Measurements from ENCODE around the gene RASSF4.

Gene RASSF4

DNA sequence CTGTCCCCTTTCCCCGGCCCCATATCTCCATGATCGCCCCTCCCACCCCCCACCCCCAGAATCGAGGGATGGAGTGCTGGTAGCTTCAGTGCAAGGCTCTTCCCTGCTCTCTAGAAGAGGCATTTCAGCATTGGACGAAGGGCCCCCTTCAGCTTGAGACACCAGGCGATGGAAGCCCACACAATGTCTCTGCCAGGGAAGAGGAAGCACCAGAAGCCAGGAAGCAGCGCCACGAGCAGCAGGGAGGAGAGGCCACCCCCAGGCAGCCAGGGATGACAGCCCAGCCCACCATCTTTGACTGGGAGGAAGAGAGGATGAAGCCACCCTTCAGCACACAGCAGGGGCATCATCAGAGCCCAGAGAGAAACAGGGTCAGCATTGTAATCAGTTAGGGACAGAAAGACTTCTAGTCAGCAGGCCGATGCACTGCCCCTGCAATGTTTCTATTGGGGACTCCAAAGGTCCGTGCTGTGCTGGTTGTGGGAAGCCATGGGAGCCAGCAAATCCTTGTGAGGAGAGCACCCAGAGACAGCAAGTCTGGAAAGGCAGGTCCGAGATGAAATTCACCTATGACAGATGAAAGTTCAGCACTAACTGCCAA is 32.8 kb upstream of the RASSF4 start:
- Histone ChIP-seq H3K4me3 (ENCODE audit: low read length in 2 of 2) (no peak overlapping the region), H3K9me3 (ENCODE audit: control insufficient read depth in 2 of 2, low read length in 2 of 2) (no peaks in the 10 kb centered on the region), H3K27ac (ENCODE audit: low read depth in 2 of 2, low read length in 2 of 2) (no peak overlapping the region), H3K36me3 (ENCODE audit: control insufficient read depth in 2 of 2, insufficient read depth in 2 of 2, low read length in 2 of 2) (no peaks in the 10 kb centered on the region), H3K4me1 (ENCODE audit: control insufficient read depth in 2 of 2, insufficient read depth in 2 of 2, low read length in 2 of 2) (no peaks in the 10 kb centered on the region), H3K27me3 (ENCODE audit: control insufficient read depth in 2 of 2, insufficient read depth in 2 of 2, low read length in 2 of 2) (no peaks in the 10 kb centered on the region), H3K9ac (ENCODE audit: low read depth in 1 of 2, low read length in 2 of 2) (no peak overlapping the region)

GRCh38 chr10:44927352-44927751 is 32.2 kb upstream of the RASSF4 start:
- H3K27ac ChIP-seq (ENCODE audit: low read depth in 2 of 2, low read length in 2 of 2): no peak overlapping the region
- H3K9me3 ChIP-seq (ENCODE audit: control insufficient read depth in 2 of 2, low read length in 2 of 2): no peaks in the 10 kb centered on the region
- no peak overlapping the region for H3K4me3 ChIP-seq (ENCODE audit: low read length in 2 of 2)
- no peaks in the 10 kb centered on the region for H3K4me1 ChIP-seq (ENCODE audit: control insufficient read depth in 2 of 2, insufficient read depth in 2 of 2, low read length in 2 of 2)
- no peak overlapping the region for H3K9ac ChIP-seq (ENCODE audit: low read depth in 1 of 2, low read length in 2 of 2)
- H3K36me3 ChIP-seq (ENCODE audit: control insufficient read depth in 2 of 2, insufficient read depth in 2 of 2, low read length in 2 of 2): no peaks in the 10 kb centered on the region
- H3K27me3 ChIP-seq (ENCODE audit: control insufficient read depth in 2 of 2, insufficient read depth in 2 of 2, low read length in 2 of 2): no peaks in the 10 kb centered on the region

GRCh38 chr10:44928462-44928861 is 31.1 kb upstream of the RASSF4 start:
- Histone ChIP-seq H3K27ac (ENCODE audit: low read depth in 2 of 2, low read length in 2 of 2) (no peak overlapping the region), H3K9me3 (ENCODE audit: control insufficient read depth in 2 of 2, low read length in 2 of 2) (no peaks in the 10 kb centered on the region), H3K4me3 (ENCODE audit: low read length in 2 of 2) (no peak overlapping the region)

DNA sequence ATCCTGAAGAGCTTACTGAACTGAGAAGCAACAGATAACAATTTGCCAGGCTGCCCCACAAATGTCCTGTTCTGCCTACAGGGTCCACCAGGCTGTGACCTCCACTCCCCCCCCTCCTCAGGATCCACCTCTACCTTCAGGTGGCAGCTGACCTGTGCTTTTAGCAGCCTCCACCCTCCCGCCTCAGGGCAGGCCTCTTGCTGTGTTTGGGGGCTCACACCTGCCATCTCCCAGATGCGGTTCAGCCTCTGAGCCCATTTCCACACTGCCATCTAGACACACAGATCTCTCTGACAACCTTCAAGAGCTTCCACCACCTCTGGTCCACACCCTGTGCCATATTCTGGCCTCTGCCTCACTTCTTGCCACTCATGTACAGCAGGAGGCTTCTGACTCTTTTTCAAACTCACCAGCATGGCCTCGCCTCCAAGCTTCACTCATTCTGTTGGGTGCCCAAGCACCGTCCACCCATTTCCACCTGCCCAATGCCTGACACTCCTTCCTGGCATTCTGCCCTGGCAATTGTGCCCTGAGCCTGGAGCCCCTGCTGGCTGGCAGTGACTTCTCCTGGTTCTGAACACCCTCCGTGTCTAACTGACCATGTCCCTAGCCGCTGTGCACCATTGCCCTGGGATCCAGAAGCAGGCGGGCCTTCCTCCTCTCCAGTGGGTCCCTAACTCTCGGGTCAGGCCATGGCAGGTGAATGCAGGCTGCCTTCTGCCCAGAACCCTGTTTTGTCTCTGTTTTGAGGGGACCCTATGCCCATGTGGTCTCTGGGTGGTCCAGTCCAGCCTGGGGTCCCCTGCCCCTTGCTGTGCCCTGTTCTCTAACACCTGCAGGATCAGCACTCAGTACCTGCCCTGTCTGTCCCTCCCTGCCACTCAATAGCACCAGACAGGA is 30.0 kb upstream of the RASSF4 start:
- Histone ChIP-seq H3K36me3 (ENCODE audit: control insufficient read depth in 2 of 2, insufficient read depth in 2 of 2, low read length in 2 of 2) (no peaks in the 10 kb centered on the region), H3K9me3 (ENCODE audit: control insufficient read depth in 2 of 2, low read length in 2 of 2) (no peaks in the 10 kb centered on the region), H3K27ac (ENCODE audit: low read depth in 2 of 2, low read length in 2 of 2) (no peak overlapping the region), H3K27me3 (ENCODE audit: control insufficient read depth in 2 of 2, insufficient read depth in 2 of 2, low read length in 2 of 2) (no peaks in the 10 kb centered on the region), H3K4me1 (ENCODE audit: control insufficient read depth in 2 of 2, insufficient read depth in 2 of 2, low read length in 2 of 2) (peaks cover 0 to 2% of the 10 kb centered on the region in 2 donors), H3K9ac (ENCODE audit: low read depth in 1 of 2, low read length in 2 of 2) (no peak overlapping the region), H3K4me3 (ENCODE audit: low read length in 2 of 2) (no peak overlapping the region)

More at GRCh38 chr10:44928462-44928861, 31.1 kb upstream of the RASSF4 start:
- Histone ChIP-seq H3K4me1 (ENCODE audit: control insufficient read depth in 2 of 2, insufficient read depth in 2 of 2, low read length in 2 of 2) (peaks cover 0 to 2% of the 10 kb centered on the region in 2 donors), H3K27me3 (ENCODE audit: control insufficient read depth in 2 of 2, insufficient read depth in 2 of 2, low read length in 2 of 2) (no peaks in the 10 kb centered on the region), H3K9ac (ENCODE audit: low read depth in 1 of 2, low read length in 2 of 2) (no peak overlapping the region), H3K36me3 (ENCODE audit: control insufficient read depth in 2 of 2, insufficient read depth in 2 of 2, low read length in 2 of 2) (no peaks in the 10 kb centered on the region)

GRCh38 chr10:44930904-44931620 is 28.5 kb upstream of the RASSF4 start:
- Histone ChIP-seq H3K4me3 (ENCODE audit: low read length in 2 of 2) (no peak overlapping the region), H3K9ac (ENCODE audit: low read depth in 1 of 2, low read length in 2 of 2) (no peak overlapping the region), H3K27me3 (ENCODE audit: control insufficient read depth in 2 of 2, insufficient read depth in 2 of 2, low read length in 2 of 2) (no peaks in the 10 kb centered on the region), H3K36me3 (ENCODE audit: control insufficient read depth in 2 of 2, insufficient read depth in 2 of 2, low read length in 2 of 2) (no peaks in the 10 kb centered on the region), H3K27ac (ENCODE audit: low read depth in 2 of 2, low read length in 2 of 2) (no peak overlapping the region), H3K4me1 (ENCODE audit: control insufficient read depth in 2 of 2, insufficient read depth in 2 of 2, low read length in 2 of 2) (peaks cover 0 to 2% of the 10 kb centered on the region in 2 donors), H3K9me3 (ENCODE audit: control insufficient read depth in 2 of 2, low read length in 2 of 2) (no peaks in the 10 kb centered on the region)

DNA sequence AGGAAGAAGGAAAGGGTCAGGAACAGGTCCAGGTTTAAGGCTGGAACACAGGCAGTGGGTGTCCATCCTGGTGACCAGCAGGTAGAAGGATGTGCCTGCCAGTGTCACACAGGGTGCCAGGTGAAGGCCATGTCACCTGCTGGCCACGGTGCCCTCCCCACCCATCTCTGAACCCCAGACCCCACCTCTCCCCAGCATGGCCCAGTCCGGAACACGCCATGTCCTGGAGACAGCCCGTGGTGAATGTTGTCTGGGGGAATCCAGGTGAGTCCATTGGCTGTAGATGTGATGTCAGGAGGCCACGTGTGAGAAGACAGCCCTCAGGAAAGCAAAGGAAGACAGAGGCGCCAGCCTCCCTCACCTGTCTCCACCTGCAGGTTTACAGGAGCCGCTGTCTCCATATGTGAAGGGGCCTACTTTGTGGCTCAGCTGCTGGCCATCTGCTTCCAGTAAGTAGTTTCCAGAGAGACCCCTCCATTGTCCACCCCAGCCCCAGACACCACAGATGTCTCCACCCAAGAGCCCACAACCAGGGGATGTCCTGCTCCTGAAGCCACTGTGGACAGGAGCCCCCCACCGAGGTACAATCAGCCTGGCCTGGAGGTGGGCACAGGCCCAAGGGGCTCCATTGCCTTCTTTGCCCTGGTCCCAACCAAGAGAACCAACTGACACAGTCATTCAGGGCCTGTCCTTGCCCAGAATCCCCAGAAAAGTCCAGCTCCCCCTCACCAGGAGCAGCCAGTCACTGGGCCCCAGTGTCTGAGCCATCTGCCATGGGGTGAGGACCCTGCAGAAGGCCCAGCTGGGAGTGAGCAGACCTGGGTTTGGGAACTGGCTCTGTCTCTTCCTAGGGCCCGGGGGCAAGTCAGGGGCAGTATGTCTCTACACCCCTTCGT is 27.7 kb upstream of the RASSF4 start:
- no peak overlapping the region for H3K9ac ChIP-seq (ENCODE audit: low read depth in 1 of 2, low read length in 2 of 2)
- no peaks in the 10 kb centered on the region for H3K27me3 ChIP-seq (ENCODE audit: control insufficient read depth in 2 of 2, insufficient read depth in 2 of 2, low read length in 2 of 2)
- no peaks in the 10 kb centered on the region for H3K9me3 ChIP-seq (ENCODE audit: control insufficient read depth in 2 of 2, low read length in 2 of 2)
- no peaks in the 10 kb centered on the region for H3K36me3 ChIP-seq (ENCODE audit: control insufficient read depth in 2 of 2, insufficient read depth in 2 of 2, low read length in 2 of 2)
- no peak overlapping the region for H3K4me3 ChIP-seq (ENCODE audit: low read length in 2 of 2)
- H3K27ac ChIP-seq (ENCODE audit: low read depth in 2 of 2, low read length in 2 of 2): no peak overlapping the region
- H3K4me1 ChIP-seq (ENCODE audit: control insufficient read depth in 2 of 2, insufficient read depth in 2 of 2, low read length in 2 of 2): peaks cover 0 to 2% of the 10 kb centered on the region in 2 donors

- Histone ChIP-seq H3K36me3 (ENCODE audit: control insufficient read depth in 2 of 2, insufficient read depth in 2 of 2, low read length in 2 of 2) (no peaks in the 10 kb centered on the region), H3K9ac (ENCODE audit: low read depth in 1 of 2, low read length in 2 of 2) (peak overlapping the region in 1 of 2 donors; percentile 21), H3K27me3 (ENCODE audit: control insufficient read depth in 2 of 2, insufficient read depth in 2 of 2, low read length in 2 of 2) (no peaks in the 10 kb centered on the region), H3K27ac (ENCODE audit: low read depth in 2 of 2, low read length in 2 of 2) (no peak overlapping the region), H3K4me3 (ENCODE audit: low read length in 2 of 2) (no peak overlapping the region), H3K9me3 (ENCODE audit: control insufficient read depth in 2 of 2, low read length in 2 of 2) (no peaks in the 10 kb centered on the region), H3K4me1 (ENCODE audit: control insufficient read depth in 2 of 2, insufficient read depth in 2 of 2, low read length in 2 of 2) (peaks cover 0 to 2% of the 10 kb centered on the region in 2 donors)
Measured at GRCh38 chr10:44932517-44933450, 26.8 kb upstream of the RASSF4 start.

- Histone ChIP-seq H3K9me3 (ENCODE audit: control insufficient read depth in 2 of 2, low read length in 2 of 2) (no peaks in the 10 kb centered on the region), H3K27me3 (ENCODE audit: control insufficient read depth in 2 of 2, insufficient read depth in 2 of 2, low read length in 2 of 2) (no peaks in the 10 kb centered on the region), H3K36me3 (ENCODE audit: control insufficient read depth in 2 of 2, insufficient read depth in 2 of 2, low read length in 2 of 2) (no peaks in the 10 kb centered on the region), H3K27ac (ENCODE audit: low read depth in 2 of 2, low read length in 2 of 2) (no peak overlapping the region), H3K4me1 (ENCODE audit: control insufficient read depth in 2 of 2, insufficient read depth in 2 of 2, low read length in 2 of 2) (peaks cover 0 to 2% of the 10 kb centered on the region in 2 donors), H3K9ac (ENCODE audit: low read depth in 1 of 2, low read length in 2 of 2) (no peak overlapping the region), H3K4me3 (ENCODE audit: low read length in 2 of 2) (no peak overlapping the region)
Measured at GRCh38 chr10:44933451-44934321, 25.9 kb upstream of the RASSF4 start.
